GM10266 (cell line): ENCODE results near the gene DMD.

ENCODE experiments used
- DNase-seq: peaks from one replicate; pipeline ENCODE4 v3.0.0; 2012; ENCODE audit errors: extremely low spot score
- CTCF ChIP-seq: IDR thresholded peaks from 2 replicates; pipeline ENCODE4 v1.5.1; 2012; ENCODE audit warnings: mild to moderate bottlenecking, low read depth; ENCODE audit not compliant: control insufficient read depth, insufficient read depth; ENCODE audit errors: missing control alignments

The DMD gene

GRCh38 chrX:31433856-31434255 lies 1777.5 kb downstream of the DMD start:
- no peak for TF ChIP-seq CTCF
- DNase-seq: no peak

GRCh38 chrX:31429915-31430314 lies 1781.4 kb downstream of the DMD start:
- no peak for TF ChIP-seq CTCF

GRCh38 chrX:31423609-31424189 lies 1787.7 kb downstream of the DMD start:
- TF ChIP-seq CTCF: no peak

More at GRCh38 chrX:31429915-31430314, 1781.4 kb downstream of the DMD start:
- no peak for DNase-seq

GRCh38 chrX:31421441-31421840 lies 1789.9 kb downstream of the DMD start:
- no peak for TF ChIP-seq CTCF
- DNase-seq: no peak

More at GRCh38 chrX:31423609-31424189, 1787.7 kb downstream of the DMD start:
- DNase-seq: peak; percentile 3

- no peak for TF ChIP-seq CTCF
- no peak for DNase-seq
These were observed 1790.6 kb downstream of the DMD start for GRCh38 chrX:31420711-31421151.

GRCh38 chrX:31420302-31420701 lies 1791.0 kb downstream of the DMD start:
- TF ChIP-seq CTCF: no peak
- no peak for DNase-seq

GRCh38 chrX:31397119-31397518 lies 1814.2 kb downstream of the DMD start:
- no peak for DNase-seq
- no peak for TF ChIP-seq CTCF
